ENCODE measurements around the gene PCDHAC2. TPM values are rescaled to one million over a fixed set of nuclear protein-coding genes. Genes with fewer than 3 reads are reported as not detected.

PCDHAC2 gene
- total and polyA plus RNA-seq, 5 donors from 2014 or later: not detected

DNA sequence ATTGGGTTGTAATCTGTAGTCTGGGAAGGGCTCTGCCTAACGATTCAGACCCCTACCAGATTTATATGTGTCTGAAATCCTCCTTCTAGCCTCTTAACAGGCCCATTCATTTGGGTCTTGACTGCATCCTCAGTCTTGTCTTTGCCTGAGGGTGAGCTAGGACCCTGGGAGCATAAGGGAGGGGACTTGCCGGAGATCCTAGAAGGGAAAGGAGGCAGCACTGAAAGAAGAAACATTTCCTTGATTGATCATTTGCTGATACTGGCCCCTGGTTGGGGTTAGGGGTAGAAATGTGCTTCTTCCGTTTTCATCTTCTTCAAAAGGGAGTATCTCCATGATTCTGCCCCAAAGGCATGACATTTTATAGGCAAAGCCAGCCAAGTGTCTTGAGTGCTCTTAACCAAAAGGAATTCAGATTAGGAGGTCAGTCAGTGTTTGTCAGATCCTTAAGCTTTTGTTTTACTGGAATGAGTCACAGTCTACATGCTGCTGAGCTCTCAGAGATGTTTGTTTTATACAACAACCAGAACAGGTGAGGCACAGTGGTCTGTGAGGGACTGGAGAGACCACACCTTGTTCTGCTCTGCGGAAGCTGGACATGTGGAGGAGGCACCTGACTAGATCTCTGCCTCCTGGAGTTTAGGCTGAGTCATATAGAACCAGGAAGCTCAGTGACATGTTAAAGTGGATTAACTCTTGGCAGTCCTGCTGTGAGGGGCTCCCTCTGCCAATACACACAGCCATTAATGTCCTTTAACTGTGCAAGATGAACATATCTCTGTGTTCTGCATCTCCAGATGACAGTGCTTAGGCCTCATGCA is 37.7 kb downstream of the PCDHAC2 start:
- ATAC-seq (ENCODE audit: low read depth in 2 of 2) (no peak), DNase-seq (no peak)
- H3K9me3 Mint-ChIP-seq: peaks cover 0 to 7% (median 3%) of the 10 kb centered on the region in 7 donors
- Histone ChIP-seq H3K36me3 (ENCODE audit: control insufficient read depth, insufficient read depth, low read length) (no peaks in the 10 kb centered on the region), H3K27me3 (ENCODE audit: control insufficient read depth, insufficient read depth, low read length) (peaks cover 10% of the 10 kb centered on the region), H3K9me3 (ENCODE audit: control insufficient read depth in 2 of 2, low read length in 2 of 2) (no peaks in the 10 kb centered on the region), H3K4me3 (ENCODE audit: low read depth, low read length) (no peak overlapping the region), H3K4me1 (ENCODE audit: control insufficient read depth, insufficient read depth, low read length, poor library complexity, severe bottlenecking) (no peaks in the 10 kb centered on the region), H3K27ac (ENCODE audit: insufficient read depth, low read length, poor library complexity, severe bottlenecking) (no peak overlapping the region)
- H3K4me1 Mint-ChIP-seq: peaks cover 0 to 2% (median 0%) of the 10 kb centered on the region in 4 donors
- no peaks in the 10 kb centered on the region for H3K36me3 Mint-ChIP-seq
- no peak overlapping the region for H3K27ac Mint-ChIP-seq
- no peak overlapping the region for H3K4me3 Mint-ChIP-seq
- peaks cover 22% of the 10 kb centered on the region for H3K27me3 Mint-ChIP-seq

DNA sequence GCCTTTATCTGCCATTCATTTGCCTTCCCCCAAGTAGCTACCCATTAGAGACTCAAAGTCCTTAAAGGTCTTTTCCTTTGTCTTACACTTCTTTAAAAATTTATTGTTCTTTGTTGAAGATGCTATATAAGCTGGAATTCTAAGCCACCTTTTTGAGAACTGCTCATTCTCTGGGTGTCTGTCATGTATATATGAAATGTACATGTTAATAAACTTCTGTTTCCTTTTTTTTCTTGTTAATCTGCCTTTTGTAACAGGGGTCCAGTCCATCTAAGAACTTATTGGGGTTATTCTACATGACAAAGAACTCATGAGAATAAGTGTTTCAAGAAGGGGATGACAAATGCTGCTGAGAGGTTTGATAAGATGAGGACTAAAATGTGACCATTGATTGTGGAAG is 41.5 kb downstream of the PCDHAC2 start:
- H3K36me3 Mint-ChIP-seq: no peaks in the 10 kb centered on the region
- no peaks in the 10 kb centered on the region for H3K4me1 Mint-ChIP-seq
- Histone ChIP-seq H3K27ac (ENCODE audit: insufficient read depth, low read length, poor library complexity, severe bottlenecking) (no peak overlapping the region), H3K9me3 (ENCODE audit: control insufficient read depth in 2 of 2, low read length in 2 of 2) (no peaks in the 10 kb centered on the region), H3K4me1 (ENCODE audit: control insufficient read depth, insufficient read depth, low read length, poor library complexity, severe bottlenecking) (no peaks in the 10 kb centered on the region), H3K36me3 (ENCODE audit: control insufficient read depth, insufficient read depth, low read length) (no peaks in the 10 kb centered on the region), H3K4me3 (ENCODE audit: low read depth, low read length) (no peak overlapping the region), H3K27me3 (ENCODE audit: control insufficient read depth, insufficient read depth, low read length) (peaks cover 6% of the 10 kb centered on the region)
- no peaks in the 10 kb centered on the region for H3K27me3 Mint-ChIP-seq
- no peak for ATAC-seq (ENCODE audit: low read depth in 2 of 2)
- H3K4me3 Mint-ChIP-seq: no peak overlapping the region
- no peak overlapping the region for H3K27ac Mint-ChIP-seq
- no peak for DNase-seq
- peaks cover 0 to 5% (median 1%) of the 10 kb centered on the region in 7 donors for H3K9me3 Mint-ChIP-seq

DNA sequence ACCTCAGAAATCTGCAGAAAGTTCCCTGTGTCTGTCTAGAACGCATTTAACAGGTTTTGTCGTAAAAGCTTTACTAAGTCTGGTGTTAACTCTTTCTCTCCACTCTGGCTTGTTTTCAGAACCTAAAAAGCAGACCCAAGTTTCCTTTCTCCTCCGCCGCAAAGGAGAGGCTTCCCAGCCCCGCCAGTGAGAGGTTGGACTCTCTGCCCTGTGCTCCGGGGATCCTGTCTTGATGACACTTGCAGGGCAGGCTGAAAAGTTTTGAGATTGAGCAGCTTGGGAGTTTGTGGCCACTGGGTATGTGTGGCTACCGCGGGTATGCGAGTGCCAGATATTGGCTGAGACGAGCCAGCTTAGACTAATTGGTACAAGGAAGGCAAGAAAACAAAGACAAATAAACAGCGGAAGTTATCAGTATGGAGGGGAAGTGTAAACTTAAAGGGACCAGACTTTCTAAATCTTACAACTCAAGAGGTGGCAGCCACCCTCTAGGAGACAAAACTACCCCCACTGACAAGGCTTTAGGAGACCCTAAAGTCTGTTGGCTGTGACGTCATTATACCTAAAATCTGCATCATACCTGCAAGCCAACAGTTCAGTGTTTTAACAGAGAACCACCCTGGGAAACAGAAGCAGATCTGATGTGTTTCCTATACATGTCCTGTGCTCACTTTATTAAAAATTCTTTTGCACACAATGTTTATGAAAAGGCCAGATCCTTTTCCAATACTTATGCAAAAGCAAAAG is 43.9 kb downstream of the PCDHAC2 start:
- H3K4me3 Mint-ChIP-seq: no peak overlapping the region
- Histone ChIP-seq H3K4me1 (ENCODE audit: control insufficient read depth, insufficient read depth, low read length, poor library complexity, severe bottlenecking) (no peaks in the 10 kb centered on the region), H3K4me3 (ENCODE audit: low read depth, low read length) (no peak overlapping the region), H3K27me3 (ENCODE audit: control insufficient read depth, insufficient read depth, low read length) (peaks cover 2% of the 10 kb centered on the region), H3K27ac (ENCODE audit: insufficient read depth, low read length, poor library complexity, severe bottlenecking) (no peak overlapping the region), H3K36me3 (ENCODE audit: control insufficient read depth, insufficient read depth, low read length) (no peaks in the 10 kb centered on the region), H3K9me3 (ENCODE audit: control insufficient read depth in 2 of 2, low read length in 2 of 2) (no peaks in the 10 kb centered on the region)
- peaks cover 0 to 5% (median 1%) of the 10 kb centered on the region in 7 donors for H3K9me3 Mint-ChIP-seq
- H3K27me3 Mint-ChIP-seq: no peaks in the 10 kb centered on the region
- H3K27ac Mint-ChIP-seq: no peak overlapping the region
- no peaks in the 10 kb centered on the region for H3K36me3 Mint-ChIP-seq
- ATAC-seq (ENCODE audit: low read depth in 2 of 2) (no peak), DNase-seq (no peak)
- H3K4me1 Mint-ChIP-seq: no peaks in the 10 kb centered on the region

DNA sequence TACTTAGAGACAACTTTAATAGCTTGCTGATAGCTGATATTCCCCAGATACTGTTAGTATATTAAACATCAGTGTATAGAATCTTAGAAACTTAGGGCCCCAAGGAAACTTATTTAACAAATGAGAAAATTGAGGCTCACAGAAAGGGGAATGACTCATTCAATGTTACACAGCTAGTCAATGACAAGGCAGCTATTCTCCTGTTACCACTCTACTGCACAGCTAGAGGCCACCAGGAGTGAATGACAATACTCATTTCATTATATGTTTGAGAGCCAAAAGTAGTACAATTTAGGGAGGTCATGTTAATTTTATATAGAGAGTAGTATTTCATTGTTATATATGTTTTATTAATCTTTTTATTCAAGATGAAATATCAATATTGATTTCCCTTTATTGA is 51.7 kb downstream of the PCDHAC2 start:
- H3K9me3 Mint-ChIP-seq: peaks cover 0 to 4% (median 0%) of the 10 kb centered on the region in 7 donors
- no peak overlapping the region for H3K27ac Mint-ChIP-seq
- Histone ChIP-seq H3K27ac (ENCODE audit: insufficient read depth, low read length, poor library complexity, severe bottlenecking) (no peak overlapping the region), H3K27me3 (ENCODE audit: control insufficient read depth, insufficient read depth, low read length) (no peaks in the 10 kb centered on the region), H3K36me3 (ENCODE audit: control insufficient read depth, insufficient read depth, low read length) (no peaks in the 10 kb centered on the region), H3K4me3 (ENCODE audit: low read depth, low read length) (no peak overlapping the region), H3K4me1 (ENCODE audit: control insufficient read depth, insufficient read depth, low read length, poor library complexity, severe bottlenecking) (no peaks in the 10 kb centered on the region), H3K9me3 (ENCODE audit: control insufficient read depth in 2 of 2, low read length in 2 of 2) (no peaks in the 10 kb centered on the region)
- H3K4me3 Mint-ChIP-seq: no peak overlapping the region
- DNase-seq (no peak), ATAC-seq (ENCODE audit: low read depth in 2 of 2) (no peak)
- no peaks in the 10 kb centered on the region for H3K27me3 Mint-ChIP-seq
- no peaks in the 10 kb centered on the region for H3K4me1 Mint-ChIP-seq
- H3K36me3 Mint-ChIP-seq: no peaks in the 10 kb centered on the region

Other genes starting within 250 kb of the PCDHAC2 start
- gene PCDHA1, start 180.3 kb upstream of the PCDHAC2 start, total RNA-seq: not detected
- gene PCDHA1, start 180.3 kb upstream of the PCDHAC2 start, polyA plus RNA-seq: not detected
- not detected for gene PCDHA2, start 171.6 kb upstream of the PCDHAC2 start, total RNA-seq
- gene PCDHA2, start 171.6 kb upstream of the PCDHAC2 start, polyA plus RNA-seq: not detected
- gene PCDHA3, start 165.4 kb upstream of the PCDHAC2 start, total RNA-seq: not detected
- not detected for gene PCDHA3, start 165.4 kb upstream of the PCDHAC2 start, polyA plus RNA-seq
- gene PCDHA4, start 159.4 kb upstream of the PCDHAC2 start, total RNA-seq: not detected
- gene PCDHA4, start 159.4 kb upstream of the PCDHAC2 start, polyA plus RNA-seq: not detected
- gene PCDHA5, start 144.9 kb upstream of the PCDHAC2 start, total RNA-seq: not detected
- gene PCDHA5, start 144.9 kb upstream of the PCDHAC2 start, polyA plus RNA-seq: not detected
- not detected for gene PCDHA6, start 138.5 kb upstream of the PCDHAC2 start, total RNA-seq
- not detected for gene PCDHA6, start 138.5 kb upstream of the PCDHAC2 start, polyA plus RNA-seq
- gene PCDHA7, start 132.2 kb upstream of the PCDHAC2 start, total RNA-seq: not detected
- not detected for gene PCDHA7, start 132.2 kb upstream of the PCDHAC2 start, polyA plus RNA-seq
- gene PCDHA8, start 125.3 kb upstream of the PCDHAC2 start, total RNA-seq: not detected
- not detected for gene PCDHA8, start 125.3 kb upstream of the PCDHAC2 start, polyA plus RNA-seq
- not detected for gene PCDHA9, start 118.1 kb upstream of the PCDHAC2 start, total RNA-seq
- not detected for gene PCDHA9, start 118.1 kb upstream of the PCDHAC2 start, polyA plus RNA-seq
- not detected for gene PCDHA10, start 110.6 kb upstream of the PCDHAC2 start, total RNA-seq
- gene PCDHA10, start 110.6 kb upstream of the PCDHAC2 start, polyA plus RNA-seq: not detected
- gene PCDHA11, start 97.5 kb upstream of the PCDHAC2 start, total RNA-seq: not detected
- gene PCDHA11, start 97.5 kb upstream of the PCDHAC2 start, polyA plus RNA-seq: not detected
- not detected for gene PCDHA12, start 91.2 kb upstream of the PCDHAC2 start, total RNA-seq
- not detected for gene PCDHA12, start 91.2 kb upstream of the PCDHAC2 start, polyA plus RNA-seq
- not detected for gene PCDHA13, start 84.4 kb upstream of the PCDHAC2 start, total RNA-seq
- not detected for gene PCDHA13, start 84.4 kb upstream of the PCDHAC2 start, polyA plus RNA-seq
- gene PCDHAC1, start 40.2 kb upstream of the PCDHAC2 start, total RNA-seq: not detected
- gene PCDHAC1, start 40.2 kb upstream of the PCDHAC2 start, polyA plus RNA-seq: not detected
- gene PCDHB1, start 84.9 kb downstream of the PCDHAC2 start, total RNA-seq: not detected
- not detected for gene PCDHB1, start 84.9 kb downstream of the PCDHAC2 start, polyA plus RNA-seq
- gene PCDHB2, start 128.1 kb downstream of the PCDHAC2 start, total RNA-seq: not detected
- gene PCDHB2, start 128.1 kb downstream of the PCDHAC2 start, polyA plus RNA-seq: not detected
- not detected for gene PCDHB3, start 134.0 kb downstream of the PCDHAC2 start, total RNA-seq
- gene PCDHB3, start 134.0 kb downstream of the PCDHAC2 start, polyA plus RNA-seq: not detected
- not detected for gene PCDHB4, start 155.3 kb downstream of the PCDHAC2 start, total RNA-seq
- not detected for gene PCDHB4, start 155.3 kb downstream of the PCDHAC2 start, polyA plus RNA-seq
- gene PCDHB5, start 168.7 kb downstream of the PCDHAC2 start, total RNA-seq: not detected
- gene PCDHB5, start 168.7 kb downstream of the PCDHAC2 start, polyA plus RNA-seq: under 1 TPM in 1 of 4 donors, not detected in 3; 0.19 TPM
- gene PCDHB6, start 183.6 kb downstream of the PCDHAC2 start, total RNA-seq: not detected
- not detected for gene PCDHB6, start 183.6 kb downstream of the PCDHAC2 start, polyA plus RNA-seq
- gene PCDHB7, start 206.2 kb downstream of the PCDHAC2 start, total RNA-seq: not detected
- gene PCDHB7, start 206.2 kb downstream of the PCDHAC2 start, polyA plus RNA-seq: not detected
- gene PCDHB8, start 211.3 kb downstream of the PCDHAC2 start, total RNA-seq: not detected
- gene PCDHB8, start 211.3 kb downstream of the PCDHAC2 start, polyA plus RNA-seq: not detected
- gene PCDHB16, start 215.9 kb downstream of the PCDHAC2 start, total RNA-seq: not detected
- gene PCDHB16, start 215.9 kb downstream of the PCDHAC2 start, polyA plus RNA-seq: not detected
- gene PCDHB9, start 220.7 kb downstream of the PCDHAC2 start, total RNA-seq: 0.07 TPM
- gene PCDHB9, start 220.7 kb downstream of the PCDHAC2 start, polyA plus RNA-seq: not detected
- not detected for gene PCDHB10, start 225.9 kb downstream of the PCDHAC2 start, total RNA-seq
- not detected for gene PCDHB10, start 225.9 kb downstream of the PCDHAC2 start, polyA plus RNA-seq
- not detected for gene PCDHB11, start 233.2 kb downstream of the PCDHAC2 start, total RNA-seq
- not detected for gene PCDHB11, start 233.2 kb downstream of the PCDHAC2 start, polyA plus RNA-seq
- not detected for gene PCDHB12, start 242.2 kb downstream of the PCDHAC2 start, total RNA-seq
- gene PCDHB12, start 242.2 kb downstream of the PCDHAC2 start, polyA plus RNA-seq: not detected
- gene PCDHB13, start 247.4 kb downstream of the PCDHAC2 start, total RNA-seq: not detected
- gene PCDHB13, start 247.4 kb downstream of the PCDHAC2 start, polyA plus RNA-seq: under 1 TPM in 1 of 4 donors, not detected in 3; 0.05 TPM

Measured in CD4-positive, CD25-positive, alpha-beta regulatory T cell (primary cell).